HG02973 (cell line): ENCODE data around the gene GIGYF1.

Experiments
- ATAC-seq: cut with Tn5 transposase; IDR thresholded peaks from one replicate; pipeline ENCODE4 v1.9.1; 2021; ENCODE audit warnings: moderate library complexity; ENCODE audit not compliant: unreplicated experiment

Gene GIGYF1

DNA sequence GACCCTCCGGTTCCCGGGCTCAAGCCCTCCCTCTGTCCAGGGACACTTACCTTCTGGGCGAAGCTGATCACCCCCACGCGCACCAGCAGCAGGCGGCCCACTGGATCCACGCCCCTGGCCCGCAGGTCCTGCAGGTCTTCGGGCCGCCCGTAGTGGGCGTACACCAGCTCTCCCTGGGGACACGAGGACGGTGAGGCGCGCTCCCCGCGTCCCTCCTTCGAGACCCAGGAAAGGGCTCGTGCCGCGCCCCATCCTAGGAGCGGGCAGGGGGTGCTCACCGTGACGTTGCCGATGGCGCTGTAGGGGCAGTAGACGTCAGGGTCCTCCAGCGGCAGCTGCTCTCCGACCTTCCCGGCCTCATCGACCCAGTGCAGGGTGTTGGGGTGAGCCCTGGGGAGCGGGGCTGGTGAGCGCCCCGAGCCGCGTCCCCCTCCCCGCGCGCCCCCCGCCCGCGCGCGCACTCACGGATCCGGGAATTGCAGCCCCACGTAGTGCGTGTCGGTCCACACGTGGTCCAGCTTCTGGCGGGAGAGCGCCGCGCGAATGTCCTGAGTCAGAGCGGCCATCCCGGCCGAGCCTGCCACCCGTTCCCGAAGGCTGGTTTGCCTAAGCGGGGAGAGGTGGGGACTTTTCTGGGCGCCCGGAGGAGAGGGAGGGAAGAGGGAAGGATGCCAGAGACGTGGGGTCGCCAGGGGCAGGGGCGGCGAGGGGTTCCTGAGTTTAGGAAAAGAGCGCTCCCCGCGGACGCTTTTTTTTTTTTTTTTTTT lies 60.9 kb downstream of the GIGYF1 start:
- peak; percentile 55 for ATAC-seq

DNA sequence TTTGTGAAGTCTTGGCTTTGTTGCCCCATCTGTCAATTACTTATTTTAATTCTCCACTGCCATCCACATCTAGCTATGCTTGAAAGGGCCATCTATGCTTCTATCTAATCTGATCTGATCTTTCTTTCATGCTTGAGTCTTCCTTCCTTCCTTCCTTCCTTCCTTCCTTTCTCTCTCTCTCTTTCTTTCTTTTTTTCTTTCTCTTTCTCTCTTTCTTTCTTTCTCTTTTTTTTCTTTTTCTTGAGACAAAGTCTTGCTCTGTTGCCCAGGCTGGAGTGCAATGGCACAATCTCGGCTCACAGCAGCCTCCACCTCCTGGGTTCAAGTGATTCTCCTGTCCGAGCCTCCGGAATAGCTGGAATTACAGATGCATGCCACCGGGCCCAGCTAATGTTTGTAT lies 64.0 kb downstream of the GIGYF1 start:
- ATAC-seq, result no peak
